Fibroblast of skin of left quadriceps (primary cell): Measurements from ENCODE around the gene CTDP1.

Source experiments
- DNase-seq, 2 experiments: peaks; one replicate each; pipeline ENCODE4 v3.0.0-alpha.2; 2013; ENCODE audit warnings: low read depth in 2 of 2

CTDP1 gene

GRCh38 chr18:79679552-79680099, at the start of gene CTDP1:
CTDP1 (plus strand) TSS chr18:79679803; CDS start chr18:79679948, 145 bp downstream.
- peak; percentile 80 to 81 for DNase-seq

DNA sequence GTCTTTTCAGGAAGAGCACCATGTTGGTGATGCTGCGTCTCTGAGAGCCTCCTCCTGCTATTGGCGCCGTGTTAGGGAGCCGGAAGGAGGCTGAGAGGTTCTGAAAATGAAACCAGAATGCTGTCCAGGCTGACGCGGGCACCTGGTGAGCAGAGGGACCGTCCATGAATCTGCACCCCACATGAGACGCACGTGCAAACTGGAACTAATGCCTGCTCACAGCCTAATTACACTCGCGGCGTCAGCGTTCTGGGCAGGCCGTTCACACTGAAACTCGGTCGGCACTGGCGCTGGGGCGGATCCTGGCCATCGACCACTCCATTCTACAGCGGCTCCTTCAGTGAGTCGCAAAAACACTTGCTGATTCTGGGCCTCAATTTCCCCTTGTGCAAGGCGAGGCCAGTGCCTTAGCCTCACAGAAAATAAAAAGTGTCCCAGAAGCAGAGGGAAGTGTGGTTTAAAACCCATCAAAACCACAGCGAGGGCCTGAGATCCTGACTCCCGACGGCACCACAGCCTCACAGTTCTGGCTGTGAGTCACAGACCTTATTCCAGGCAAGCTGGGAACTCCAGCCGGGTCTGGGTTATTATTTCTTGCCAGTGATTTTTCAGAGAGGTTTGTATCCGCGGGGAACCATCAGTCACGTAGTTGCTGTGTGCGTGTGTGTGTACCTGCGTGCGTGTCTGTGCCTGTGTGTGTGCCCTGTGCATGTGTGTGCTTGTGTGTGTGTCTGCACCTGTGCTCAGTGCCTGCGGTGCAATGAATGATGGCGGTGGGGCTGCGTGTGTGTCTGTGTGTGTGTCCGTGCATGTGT, 49.1 kb upstream of the CTDP1 start:
- DNase-seq, result no peak

- no peak for DNase-seq
Measured at GRCh38 chr18:79631096-79631507, 48.5 kb upstream of the CTDP1 start.

DNA sequence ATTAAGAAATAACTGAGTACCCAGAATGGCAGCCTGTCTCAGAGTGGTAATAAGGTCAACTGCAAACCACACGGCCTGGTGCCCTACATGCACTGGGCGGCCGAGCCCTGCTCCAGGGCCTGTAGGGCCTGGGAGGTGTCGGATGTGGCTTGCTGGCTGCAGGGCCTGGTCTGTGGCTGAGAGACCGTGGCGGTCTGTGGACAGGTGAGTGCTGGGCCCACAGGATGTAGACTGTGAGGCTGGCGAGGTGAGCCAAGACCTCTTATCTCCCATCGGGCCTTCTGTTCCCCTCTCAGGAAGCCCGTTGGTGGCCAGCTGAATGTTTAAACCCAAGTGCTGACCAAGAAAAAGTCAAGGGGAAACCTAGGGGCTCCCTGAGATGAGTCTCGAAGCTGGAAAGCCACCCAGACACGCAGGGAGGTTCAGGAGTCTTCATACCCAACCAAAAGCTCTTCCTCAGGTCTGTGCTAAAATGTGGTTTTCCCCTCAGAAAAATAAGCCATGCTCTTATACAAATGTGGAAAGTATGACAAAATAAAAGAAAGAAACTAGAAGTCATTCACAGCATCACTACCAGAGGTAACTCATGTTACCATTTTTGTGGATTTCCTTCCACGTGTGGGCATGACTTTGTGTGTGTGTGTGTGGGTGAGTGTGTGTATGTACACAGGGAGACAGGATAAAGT, 47.7 kb upstream of the CTDP1 start:
- no peak for DNase-seq

GRCh38 chr18:79632765-79633164, 46.8 kb upstream of the CTDP1 start:
- DNase-seq, result no peak

DNA sequence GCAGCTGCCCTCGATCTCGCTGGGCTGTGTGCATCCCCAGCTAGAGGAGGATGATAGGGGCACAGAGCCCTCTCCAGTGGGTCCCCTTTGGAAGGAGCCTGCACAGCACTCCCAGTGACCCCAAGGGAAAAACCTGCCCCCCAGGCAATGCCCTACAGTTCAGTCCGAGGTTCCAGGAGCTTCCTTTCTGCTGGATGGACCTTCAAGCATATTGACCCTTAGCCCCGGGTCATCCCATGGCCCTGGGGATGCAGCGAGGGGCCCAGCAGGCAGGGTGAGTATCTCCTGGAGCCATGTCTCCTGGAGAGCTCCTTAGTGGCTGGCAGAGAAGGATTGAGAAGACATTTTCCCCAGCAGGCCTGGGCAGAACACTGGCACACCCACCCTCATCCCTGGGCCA, 45.4 kb upstream of the CTDP1 start:
- DNase-seq, result no peak

GRCh38 chr18:79634593-79635426, 44.8 kb upstream of the CTDP1 start:
- no peak for DNase-seq

GRCh38 chr18:79635427-79635726, 44.2 kb upstream of the CTDP1 start:
- DNase-seq, result no peak

DNA sequence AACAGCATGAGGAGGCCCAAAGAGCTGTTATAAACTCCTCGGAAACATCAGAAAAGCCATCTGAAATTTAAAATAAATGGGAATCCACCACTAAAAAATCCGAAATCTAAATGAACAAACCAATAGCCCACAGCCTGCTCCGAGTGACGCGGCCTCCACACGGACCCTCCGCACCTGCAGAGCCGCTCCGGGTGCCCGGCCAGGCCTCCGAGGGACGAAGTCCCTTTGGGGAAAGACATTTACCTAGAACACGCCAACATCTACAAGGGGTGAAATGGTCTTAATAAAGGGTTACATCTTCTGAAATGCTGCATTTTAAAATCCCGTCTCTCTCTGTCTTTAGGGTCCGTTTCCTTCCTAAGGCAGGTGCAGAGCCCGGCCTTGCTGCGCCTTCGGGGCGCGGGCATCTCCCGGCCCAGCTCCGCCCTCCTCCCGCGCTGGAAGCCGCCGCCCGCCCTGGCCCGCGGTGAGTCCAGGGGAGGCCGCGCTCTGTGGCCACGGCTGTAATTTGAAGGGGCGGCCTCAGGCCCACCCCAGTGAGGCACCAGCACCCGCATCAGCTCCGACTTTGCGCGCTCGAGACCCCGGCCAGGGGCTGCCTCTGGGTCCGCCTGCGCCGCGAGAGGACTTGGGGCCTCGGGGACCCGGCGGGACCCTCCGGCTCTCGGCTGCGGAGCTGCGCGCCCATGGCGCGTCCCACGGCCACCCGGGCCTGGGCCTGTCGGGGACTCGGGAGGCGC, 42.3 kb upstream of the CTDP1 start:
- no peak for DNase-seq

DNA sequence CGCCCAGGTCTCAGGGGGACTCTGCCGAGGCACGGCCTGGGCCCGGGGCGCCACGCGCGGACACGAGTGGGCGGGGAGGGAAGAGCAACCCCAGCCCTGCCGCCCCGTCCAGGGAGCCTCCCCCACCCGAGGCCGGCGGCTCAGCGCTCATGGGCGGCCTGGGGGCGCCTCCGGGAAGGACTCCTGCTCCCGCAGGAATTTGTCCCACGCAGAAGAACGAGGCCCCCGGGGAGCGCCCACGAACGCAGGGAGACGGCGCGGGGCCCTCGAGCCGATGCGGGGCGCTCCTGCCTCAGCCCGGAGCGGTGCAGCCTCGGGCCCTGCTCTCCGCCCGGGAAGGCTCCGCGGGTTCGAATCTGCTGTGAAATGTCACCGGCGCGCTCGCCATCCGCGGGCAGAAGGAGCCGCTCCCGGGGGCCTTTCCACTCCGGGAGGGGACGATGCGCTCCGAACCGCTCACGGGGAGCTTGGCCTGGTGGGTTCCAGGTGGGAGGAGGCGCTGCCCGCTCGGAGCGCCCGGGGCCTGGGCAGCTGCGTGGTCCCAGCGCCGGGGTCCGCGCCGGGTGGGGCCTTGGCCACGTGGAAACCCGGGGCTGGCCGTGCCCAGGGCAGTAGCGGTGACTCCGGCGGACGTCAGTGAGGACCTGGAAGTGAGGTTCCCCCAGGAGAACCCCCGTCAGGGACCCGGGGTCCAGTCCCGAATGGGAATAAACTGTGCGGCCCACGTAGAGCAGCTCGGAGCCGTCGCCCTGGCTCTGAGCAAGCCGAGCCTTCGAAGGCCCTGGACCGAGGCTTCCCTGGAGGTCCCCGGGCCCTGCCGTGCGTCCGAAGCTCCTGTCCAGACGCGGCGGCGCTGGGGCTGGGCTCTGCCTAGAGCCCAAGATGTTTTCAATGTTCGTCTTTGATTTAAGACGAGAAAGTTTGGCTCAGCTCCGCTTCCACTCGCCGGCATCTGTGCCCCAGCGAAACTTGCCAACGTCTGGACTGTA, 41.4 kb upstream of the CTDP1 start:
- DNase-seq, result no peak

GRCh38 chr18:79639072-79639829, 40.4 kb upstream of the CTDP1 start:
- DNase-seq, result no peak

GRCh38 chr18:79640064-79640672, 39.4 kb upstream of the CTDP1 start:
- no peak for DNase-seq

- no peak for DNase-seq
Measured at GRCh38 chr18:79640875-79641274, 38.7 kb upstream of the CTDP1 start.

DNA sequence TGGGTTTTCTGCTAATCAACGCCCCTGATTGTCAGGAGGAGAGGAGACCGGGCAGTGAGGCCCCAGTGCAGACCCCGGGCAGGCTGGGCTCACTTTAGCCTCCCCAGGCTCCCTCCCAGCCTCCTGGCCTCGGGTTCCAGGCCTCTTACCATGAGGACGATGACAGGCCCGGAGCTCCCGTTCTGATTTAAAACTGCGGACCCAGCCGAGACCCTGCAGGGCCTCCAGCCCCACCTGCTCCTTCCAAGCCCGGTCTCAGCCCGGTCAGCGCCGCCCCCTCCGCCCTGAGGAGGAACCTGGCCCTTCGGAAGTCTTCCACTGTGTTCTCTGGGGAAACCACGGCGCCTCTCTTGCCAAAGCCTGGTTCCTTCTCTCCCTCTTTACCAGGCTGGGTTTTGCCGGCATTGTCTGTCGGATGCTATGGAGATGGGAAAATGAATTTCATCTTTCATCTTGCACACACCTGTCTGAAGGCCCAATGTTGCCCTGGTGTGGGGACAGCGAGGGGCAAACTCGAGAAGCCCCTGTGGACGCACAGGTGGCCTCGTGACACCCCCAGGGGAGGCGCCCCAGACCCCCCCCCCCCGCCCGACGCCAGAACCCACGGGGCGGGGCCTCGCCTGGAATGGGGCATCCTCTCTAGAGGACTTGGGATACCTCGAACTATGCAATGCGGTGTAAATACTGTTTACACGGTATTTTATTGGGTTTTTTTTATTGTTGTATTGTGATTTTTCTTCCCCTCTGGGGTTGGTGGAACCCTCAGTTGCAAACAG, 37.7 kb upstream of the CTDP1 start:
- DNase-seq, result no peak

- no peak for DNase-seq
Measured at GRCh38 chr18:79642626-79643025, 37.0 kb upstream of the CTDP1 start.

DNA sequence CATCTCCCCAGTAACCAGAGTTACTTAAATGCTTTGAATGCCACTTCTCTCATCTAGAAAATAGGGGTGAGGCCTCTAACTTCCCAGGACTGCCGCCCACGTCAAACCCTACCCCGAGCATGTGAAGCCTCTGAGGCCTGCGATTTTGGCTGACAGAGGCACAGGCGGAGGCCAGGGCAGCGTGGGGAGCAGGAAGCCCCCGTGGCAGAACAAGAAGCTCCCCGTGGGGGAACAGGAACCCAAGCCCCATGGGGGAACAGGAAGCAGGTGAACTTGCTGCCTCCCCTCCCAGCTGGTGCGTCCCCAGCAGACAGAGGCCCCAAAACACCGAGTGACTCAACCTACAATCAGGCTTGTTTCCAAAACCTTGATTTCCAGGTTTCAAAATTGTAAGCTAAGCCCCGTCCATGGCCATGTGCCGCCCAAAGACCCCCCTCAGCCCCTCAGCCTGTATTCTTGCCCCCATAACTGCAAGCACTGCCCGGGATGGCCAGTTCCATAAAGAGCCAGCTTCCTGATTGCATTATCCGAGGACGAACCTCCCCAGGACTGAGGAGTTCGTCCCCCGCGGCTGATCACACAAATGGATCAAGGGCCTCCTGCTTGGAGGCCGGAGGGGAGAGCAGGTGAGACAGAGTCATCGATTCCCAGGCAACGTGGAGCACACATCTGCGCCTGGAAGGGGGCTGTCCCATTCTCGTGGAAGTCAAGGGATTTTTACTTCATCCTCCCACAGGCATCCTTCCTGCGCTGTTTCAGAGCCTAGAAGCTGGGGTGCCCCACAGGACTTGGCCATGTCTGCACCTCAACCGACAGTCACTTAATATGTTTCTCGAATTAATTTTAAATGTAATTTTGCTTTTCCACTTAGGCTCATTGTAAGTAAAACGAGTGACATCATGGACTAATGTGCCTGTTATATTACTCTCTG, 36.3 kb upstream of the CTDP1 start:
- DNase-seq, result no peak

DNA sequence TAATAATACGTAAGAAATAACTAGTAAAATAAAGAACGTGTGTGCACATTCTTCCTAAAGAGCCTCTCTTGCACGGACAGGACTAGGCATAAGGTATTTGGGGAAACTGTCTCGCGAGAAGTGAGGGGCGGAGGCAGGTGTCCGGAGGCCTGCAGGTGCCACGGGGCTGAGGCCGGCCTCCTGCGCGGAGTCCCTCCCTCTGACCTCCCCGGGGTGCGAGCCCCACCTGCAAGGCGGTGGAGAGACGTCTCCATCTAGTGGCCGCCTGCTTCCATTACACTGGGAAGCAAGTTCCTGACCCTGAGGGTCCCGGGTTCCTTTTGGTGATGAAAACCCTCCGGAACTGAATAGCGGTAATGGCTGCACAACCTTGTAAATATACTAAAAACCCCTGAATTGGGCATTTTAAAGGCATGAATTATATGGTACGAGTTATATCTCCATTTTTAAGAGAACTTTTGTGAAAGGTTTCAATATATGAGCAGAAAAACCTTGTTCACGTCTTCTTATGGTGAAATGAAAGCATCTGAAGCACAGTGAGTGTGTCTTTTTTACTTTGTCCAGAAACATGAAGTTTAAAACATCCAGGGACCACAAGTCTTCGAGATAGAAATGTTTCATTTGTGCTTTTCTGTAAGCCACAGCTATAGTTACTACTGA, 35.5 kb upstream of the CTDP1 start:
- DNase-seq, result peak; percentile 11 to 13
